NCI-H748 treated with DMSO at 0.1 percent for 48 hours (cell line): ENCODE measurements around the gene ABLIM3.

Source experiments
- DNase-seq: peaks from one replicate; lab custom pipeline; 2025; lab: John Stamatoyannopoulos, UW

ABLIM3 gene

GRCh38 chr5:149219584-149219983, 78.3 kb downstream of the ABLIM3 start:
- DNase-seq = no peak

GRCh38 chr5:149220750-149221149, 79.5 kb downstream of the ABLIM3 start:
- DNase-seq = no peak

DNA sequence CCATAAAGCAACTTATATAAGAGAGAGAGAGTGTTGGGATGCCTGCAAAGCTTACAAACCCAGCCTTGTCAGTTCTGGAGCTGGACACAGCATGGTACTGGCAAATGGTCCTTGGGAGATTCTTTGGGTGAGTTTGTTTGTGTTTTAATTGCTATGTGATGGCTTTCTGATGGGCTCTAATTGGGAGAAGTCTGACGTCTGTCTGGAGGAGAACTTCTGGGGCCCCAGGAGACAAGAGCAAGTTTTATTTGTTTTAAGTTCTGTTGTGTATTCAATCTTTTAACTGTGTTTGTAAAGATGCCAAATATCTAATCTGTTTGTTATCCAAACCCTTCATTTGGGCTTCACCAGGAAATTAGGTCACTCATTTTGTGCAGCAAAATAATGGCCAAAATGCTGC, 80.0 kb downstream of the ABLIM3 start:
- no peak for DNase-seq

GRCh38 chr5:149221731-149222342, 80.5 kb downstream of the ABLIM3 start:
- DNase-seq = no peak

DNA sequence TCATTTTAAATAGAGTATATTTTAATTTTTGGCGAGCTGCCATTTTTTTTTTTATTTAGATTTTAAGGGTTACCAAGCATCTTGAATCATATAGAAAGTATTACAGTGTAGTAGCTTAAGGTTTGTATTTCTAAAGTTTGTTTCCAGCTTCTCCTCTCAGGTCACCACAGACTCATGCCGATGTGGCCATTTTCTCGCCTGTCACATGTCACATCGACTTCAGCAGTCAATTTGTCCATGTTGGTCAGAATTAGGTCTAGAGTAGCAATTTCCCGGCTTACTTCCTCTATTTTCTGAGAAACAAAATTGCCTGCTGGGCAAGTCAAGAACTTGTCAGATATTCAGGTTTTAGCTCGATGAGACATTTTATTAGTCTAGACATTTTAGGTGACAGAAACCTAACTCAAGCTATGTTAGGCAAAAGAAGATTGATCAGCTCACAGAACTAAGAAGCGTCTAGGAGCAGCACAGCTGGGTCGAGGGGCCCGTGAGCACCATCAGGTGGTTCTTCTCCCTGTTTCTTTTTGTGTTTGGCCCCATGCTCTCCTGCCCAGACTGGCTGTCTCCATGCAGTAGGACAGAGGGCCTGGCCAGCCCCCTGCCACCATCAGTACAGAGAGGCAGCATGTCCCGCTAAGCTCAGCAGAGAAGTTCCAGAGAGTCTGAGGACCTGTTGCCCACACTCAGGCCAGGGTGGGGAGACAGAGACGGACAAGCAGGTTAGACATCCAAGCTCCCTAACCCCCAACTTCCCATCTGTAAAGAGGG, 82.0 kb downstream of the ABLIM3 start:
- no peak for DNase-seq

GRCh38 chr5:149224282-149224681, 83.0 kb downstream of the ABLIM3 start:
- DNase-seq = no peak

DNA sequence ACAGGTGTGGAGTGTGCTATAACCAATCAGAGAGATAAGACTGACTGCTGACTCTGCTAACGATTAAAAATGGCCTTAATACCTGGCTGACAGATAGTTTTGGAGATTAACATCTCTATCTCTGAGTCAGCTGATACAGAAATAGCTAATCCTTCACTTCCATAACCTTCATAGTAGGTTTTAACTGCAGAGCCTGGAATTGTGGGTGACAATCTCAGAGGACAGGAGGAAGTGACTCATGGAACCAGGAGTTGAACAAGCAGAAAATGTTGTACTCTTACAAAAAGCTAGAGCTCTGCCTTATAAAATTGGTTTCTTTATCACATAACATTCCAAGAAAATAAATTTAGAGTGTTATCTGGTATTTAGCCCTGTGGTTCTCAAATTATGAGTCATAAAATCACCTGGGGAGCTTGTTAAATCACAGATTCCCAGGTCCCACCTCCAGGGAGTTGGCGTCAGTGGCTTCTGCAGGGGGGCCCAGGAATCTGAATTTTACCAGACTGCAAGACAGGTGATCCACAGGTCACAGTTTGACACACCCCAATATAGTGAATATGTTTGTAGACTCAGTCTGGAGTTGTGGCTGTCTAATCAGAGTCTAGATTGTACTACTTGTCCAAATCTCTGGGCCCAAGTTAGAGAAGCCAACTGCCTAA, 86.0 kb downstream of the ABLIM3 start:
- no peak for DNase-seq

- DNase-seq = no peak
Measured at GRCh38 chr5:149228618-149229297, 87.5 kb downstream of the ABLIM3 start.

- no peak for DNase-seq
Measured at GRCh38 chr5:149229298-149229937, 88.1 kb downstream of the ABLIM3 start.

GRCh38 chr5:149235841-149236240, 94.5 kb downstream of the ABLIM3 start:
- no peak for DNase-seq

DNA sequence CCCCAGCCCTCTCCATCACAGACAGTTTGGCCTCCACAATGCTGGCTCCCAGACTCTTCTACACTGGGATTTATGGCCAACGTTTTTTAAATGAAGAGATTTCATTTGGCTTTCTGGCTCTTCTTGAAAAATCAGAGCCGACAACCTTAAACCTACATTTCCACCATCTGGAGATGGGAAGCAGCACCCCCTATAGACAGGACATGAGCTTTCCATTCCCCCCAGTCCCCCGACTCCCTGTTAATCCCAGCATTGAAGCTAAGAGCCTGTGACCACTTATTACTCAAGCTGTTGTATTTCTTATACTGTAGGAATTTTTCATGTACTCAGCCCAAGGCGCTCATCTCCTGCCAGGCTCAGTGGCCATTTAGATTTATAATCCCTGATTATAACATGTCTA, 96.4 kb downstream of the ABLIM3 start:
- no peak for DNase-seq

DNA sequence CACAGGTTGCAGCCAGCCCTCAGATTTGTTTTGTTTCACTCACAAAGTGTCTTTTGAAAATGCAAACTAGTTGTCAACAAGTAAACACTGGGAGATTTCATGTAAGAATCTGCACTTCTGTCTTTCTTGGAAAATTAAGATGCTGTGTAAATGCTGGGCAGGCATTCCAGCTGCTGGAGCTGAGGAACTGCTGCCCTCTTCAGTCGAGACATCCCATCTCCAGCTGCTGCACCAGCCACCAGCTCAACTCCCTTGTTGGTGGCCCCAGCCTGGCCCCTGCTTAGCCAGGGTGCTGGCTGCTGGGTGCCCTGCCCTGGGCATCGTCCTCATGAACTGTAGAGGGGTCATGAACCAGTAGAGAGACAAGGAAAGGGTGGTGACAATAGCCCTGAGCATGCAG, 97.2 kb downstream of the ABLIM3 start:
- DNase-seq = no peak

- DNase-seq = no peak
Measured at GRCh38 chr5:149239917-149240316, 98.6 kb downstream of the ABLIM3 start.

DNA sequence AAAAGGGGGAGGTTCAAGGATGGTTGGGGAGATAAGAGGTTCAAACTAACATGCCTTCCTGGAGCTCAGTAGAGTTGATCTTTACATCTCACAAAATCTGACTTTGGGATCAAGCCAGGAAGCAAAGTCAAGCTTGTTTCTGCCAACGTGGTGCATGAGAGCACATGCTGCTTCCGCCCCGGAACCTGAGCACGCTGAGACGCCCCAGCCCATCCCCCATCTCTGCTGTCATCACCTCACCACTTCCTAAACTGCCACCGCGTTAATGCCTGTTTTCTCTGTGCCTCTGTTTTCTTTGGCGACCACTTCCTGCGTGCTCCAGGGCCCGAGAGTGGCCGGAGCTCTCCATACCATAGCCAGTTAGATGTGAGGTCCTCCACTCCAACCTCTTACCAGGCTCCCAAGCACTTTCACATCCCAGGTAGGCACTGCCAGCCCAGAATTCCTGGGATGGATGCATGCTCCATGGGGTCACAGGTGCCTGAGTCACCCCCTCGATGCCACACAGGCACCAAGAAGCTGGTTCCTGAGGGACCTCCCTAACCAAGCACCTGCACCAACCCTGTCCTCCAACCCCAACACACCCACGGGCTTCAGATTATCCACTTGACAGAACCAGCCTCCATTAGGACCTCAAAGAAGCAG, 99.2 kb downstream of the ABLIM3 start:
- DNase-seq = no peak

DNA sequence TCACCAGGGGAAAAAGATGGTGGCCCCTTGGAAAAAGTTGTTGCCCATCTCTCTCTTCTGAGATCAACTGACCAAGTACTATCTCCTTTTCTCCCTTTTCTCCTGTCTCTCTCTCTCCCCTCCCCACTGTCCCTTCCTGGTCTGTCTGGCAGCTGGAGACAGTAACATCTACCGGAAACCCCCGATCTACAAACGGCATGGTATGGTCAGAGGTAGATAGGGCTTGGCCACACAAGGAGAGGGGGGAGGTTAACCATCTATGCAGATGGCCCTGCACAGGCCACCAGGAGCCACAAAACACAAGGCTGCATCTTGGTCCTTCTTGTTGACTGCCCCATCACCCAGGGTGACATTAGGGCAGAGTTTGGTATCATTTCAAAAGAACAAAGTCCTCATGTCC, 101.0 kb downstream of the ABLIM3 start:
- no peak for DNase-seq

DNA sequence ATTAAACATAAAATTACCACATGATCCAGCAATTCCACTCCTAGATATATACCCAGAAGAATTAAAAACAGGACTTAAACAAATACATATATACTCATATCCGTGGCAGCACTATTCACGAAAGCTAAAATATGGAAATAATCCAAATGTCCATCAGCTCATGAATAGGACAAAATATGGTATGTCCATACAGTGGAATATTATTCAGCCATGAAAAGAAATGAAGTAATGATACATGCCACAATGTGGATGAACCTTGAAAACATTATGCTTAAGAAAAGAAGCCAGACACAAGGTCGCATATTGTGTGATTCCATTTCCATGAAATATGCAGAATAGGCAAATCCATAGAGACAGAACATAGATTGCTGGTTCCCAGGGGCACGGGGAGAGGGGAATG, 105.6 kb downstream of the ABLIM3 start:
- DNase-seq = no peak

DNA sequence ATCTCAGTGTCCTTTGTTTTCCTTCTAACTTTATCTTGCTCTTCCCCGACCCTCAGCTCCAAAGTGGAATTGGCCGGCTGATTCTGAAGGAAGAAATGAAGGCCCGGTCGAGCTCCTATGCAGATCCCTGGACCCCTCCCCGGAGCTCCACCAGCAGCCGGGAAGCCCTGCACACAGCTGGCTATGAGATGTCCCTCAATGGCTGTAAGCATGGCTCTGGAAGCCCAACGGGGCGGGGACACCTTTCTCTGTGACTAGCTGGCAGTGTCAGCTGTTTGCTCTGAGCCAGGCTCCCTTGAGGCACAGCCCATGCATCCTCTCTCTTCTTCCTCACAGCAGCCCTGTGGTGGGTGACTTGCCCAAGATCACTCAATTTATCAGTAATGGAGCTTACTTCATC, 106.4 kb downstream of the ABLIM3 start:
- no peak for DNase-seq

DNA sequence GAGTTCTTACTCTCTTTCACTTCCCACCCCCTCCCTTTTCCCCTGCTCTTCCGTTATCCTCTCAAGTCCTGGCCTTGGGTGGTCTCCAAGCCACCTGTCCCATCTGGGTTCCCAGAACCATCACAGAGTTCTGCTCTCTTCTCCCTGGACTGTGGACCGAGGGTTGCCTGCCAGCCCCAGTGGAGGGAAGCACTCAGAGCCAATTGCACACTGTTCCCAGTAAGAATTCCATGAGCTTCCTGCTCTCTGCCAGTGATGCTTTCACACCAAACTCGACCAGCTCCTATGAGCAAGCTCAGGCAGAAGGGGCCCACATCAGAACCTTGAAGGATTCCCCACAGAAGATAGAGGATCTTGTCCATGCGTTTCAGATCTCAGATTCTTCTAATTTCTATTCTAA, 110.3 kb downstream of the ABLIM3 start:
- DNase-seq = no peak

- DNase-seq = no peak
Measured at GRCh38 chr5:149254506-149254905, 113.2 kb downstream of the ABLIM3 start.

GRCh38 chr5:149256451-149256850, 115.2 kb downstream of the ABLIM3 start:
- DNase-seq = no peak

DNA sequence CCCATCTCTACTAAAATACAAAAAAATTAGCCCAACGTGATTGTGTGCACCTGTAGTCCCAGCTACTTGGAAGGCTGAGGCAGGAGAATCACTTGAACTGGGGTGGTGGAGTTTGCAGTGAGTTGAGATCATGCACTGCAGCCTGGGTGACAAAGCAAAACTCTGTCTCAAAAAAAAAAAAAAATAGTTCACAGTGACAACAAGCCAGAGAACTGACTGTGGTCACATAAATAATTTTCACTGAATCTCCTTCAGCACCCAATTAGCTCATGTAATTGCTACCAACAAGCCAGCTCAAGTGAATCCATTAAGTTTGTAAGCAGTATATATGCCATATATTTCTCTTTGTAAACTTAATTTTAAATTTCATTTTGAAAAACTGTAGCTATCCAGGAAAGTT, 115.8 kb downstream of the ABLIM3 start:
- DNase-seq = no peak
